Measurements from ENCODE around the gene DHX16.

DNA sequence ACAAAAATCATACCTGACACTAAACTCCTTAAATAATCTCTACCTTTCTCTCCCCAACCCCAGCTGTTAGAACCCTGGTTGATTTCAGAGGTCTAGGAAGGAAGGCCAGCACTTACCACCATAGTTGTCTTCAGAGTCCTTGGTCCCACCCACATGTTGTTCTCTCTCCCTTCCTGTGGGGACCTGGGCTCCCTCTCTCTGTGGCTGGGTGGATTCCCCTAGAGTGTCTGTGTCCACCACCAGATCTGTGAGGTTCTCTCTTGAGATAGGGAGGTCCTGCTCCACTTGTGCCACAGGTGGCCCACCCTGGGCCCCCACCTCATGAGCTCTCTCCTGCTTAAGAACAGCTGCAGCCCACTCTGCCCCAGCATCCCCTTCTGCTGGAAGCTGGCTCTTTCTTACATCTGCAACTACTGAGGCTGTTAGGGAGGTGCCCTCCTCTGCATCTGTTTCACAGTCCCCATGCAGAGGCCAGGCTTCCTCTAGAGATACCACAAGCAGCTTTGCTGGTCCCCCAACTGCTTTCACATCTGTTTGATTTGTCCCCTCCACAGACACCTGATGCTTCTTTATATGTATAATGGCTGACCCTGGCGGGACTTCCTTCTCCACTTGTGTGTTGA, 39.1 kb upstream of the DHX16 start:
- TF ChIP-seq CTCF (IDR thresholded peaks at IDR 0.05) (no peak), POLR2A (IDR thresholded peaks at IDR 0.05) (no peak)

Data from lower leg skin (tissue), 3 donors.